H1 (cell line): Measurements from ENCODE around the gene FGD5. TPM values are rescaled to one million over a fixed set of nuclear protein-coding genes. Genes with fewer than 3 reads are reported as not detected.

ENCODE experiments used
- CTCF ChIA-PET: fragments of 300-600 bp; sonication (Branson Sonifier 250); formaldehyde crosslinking; loops from one replicate; lab custom pipeline; 2021; ENCODE audit not compliant: partially characterized antibody; lab: Charles Lee
- POLR2A ChIA-PET: fragments of 300-600 bp; sonication (Branson Sonifier 250); formaldehyde crosslinking; loops from one replicate; lab custom pipeline; 2021; ENCODE audit warnings: inconsistent platforms; ENCODE audit not compliant: partially characterized antibody; lab: Charles Lee
- DNase-seq, 2 experiments: peaks; one replicate each; pipeline versions ENCODE4 v3.0.0 to v3.0.0-alpha.2; 2010 to 2022; ENCODE audit warnings: low spot score in 2 of 2, low read depth in 1 of 2, mixed read lengths in 1 of 2
- FAIRE-seq: peaks from 2 replicates; lab custom pipeline; 2011; peaks lifted over from hg19 to GRCh38; lab: Jason Lieb, UNC
- H2AFZ ChIP-seq: 2 replicates; pipeline ENCODE4 v1.8.1; 2012; ENCODE audit warnings: low read length, inconsistent platforms
- H2AK5ac ChIP-seq: 2 replicates; pipeline ENCODE4 v1.6.1; 2013; ENCODE audit warnings: low read depth, low read length
- H2BK120ac ChIP-seq: replicated peaks from 2 replicates; pipeline ENCODE3; 2013; ENCODE audit warnings: low read depth, low read length, inconsistent platforms
- H2BK12ac ChIP-seq: 2 replicates; pipeline ENCODE4 v1.6.1; 2013; ENCODE audit warnings: low read depth, low read length
- H2BK15ac ChIP-seq: 2 replicates; pipeline ENCODE4 v1.6.1; 2013; ENCODE audit warnings: low read length
- H2BK20ac ChIP-seq: 2 replicates; pipeline ENCODE4 v1.6.1; 2013; ENCODE audit warnings: low read length
- H2BK5ac ChIP-seq: 2 replicates; pipeline ENCODE4 v1.6.1; 2013; ENCODE audit warnings: low read depth, low read length
- H3K14ac ChIP-seq: 2 replicates; pipeline ENCODE4 v1.6.1; 2013; ENCODE audit warnings: inconsistent platforms; ENCODE audit not compliant: insufficient read length
- H3K18ac ChIP-seq: 2 replicates; pipeline ENCODE4 v1.6.1; 2013; ENCODE audit warnings: low read length; ENCODE audit errors: extremely low read depth
- H3K23ac ChIP-seq: 2 replicates; pipeline ENCODE4 v1.6.1; 2013; ENCODE audit warnings: inconsistent platforms; ENCODE audit not compliant: insufficient read length
- H3K23me2 ChIP-seq: 2 replicates; pipeline ENCODE4 v1.6.1; 2013; ENCODE audit warnings: low read depth, low read length
- H3K27ac ChIP-seq: 2 replicates; pipeline ENCODE4 v1.6.1; 2011; ENCODE audit warnings: low read depth, low read length, inconsistent platforms
- H3K27me3 ChIP-seq, 4 experiments: replicated peaks in 1 of 4; 1 replicate in 1 of 4; 2 replicates in 3 of 4; pipeline versions ENCODE4 v1.6.1 to v1.8.1; 2011 to 2013; ENCODE audit warnings: low read length in 3 of 4, mild to moderate bottlenecking in 3 of 4, inconsistent platforms in 2 of 4, mixed read lengths in 2 of 4, moderate library complexity in 1 of 4; ENCODE audit not compliant: control insufficient read depth in 3 of 4, insufficient read depth in 3 of 4; ENCODE audit errors: extremely low read depth in 1 of 4
- H3K36me3 ChIP-seq, 4 experiments: 2 replicates each; pipeline versions ENCODE4 v1.6.1 to v1.8.1; 2011 to 2013; ENCODE audit warnings: mild to moderate bottlenecking in 4 of 4, low read length in 3 of 4, moderate library complexity in 2 of 4, control low read depth in 1 of 4, inconsistent platforms in 1 of 4; ENCODE audit not compliant: insufficient read depth in 4 of 4, control insufficient read depth in 2 of 4
- H3K4ac ChIP-seq: replicated peaks from 2 replicates; pipeline ENCODE3; 2013; ENCODE audit warnings: low read length, low read depth, mixed read lengths, inconsistent platforms; ENCODE audit not compliant: insufficient read length
- H3K4me1 ChIP-seq, 4 experiments: replicated peaks in 1 of 4; 1 replicate in 1 of 4; 2 replicates in 3 of 4; pipeline versions ENCODE4 v1.6.1 to v1.8.1; 2011 to 2013; ENCODE audit warnings: low read length in 3 of 4, inconsistent platforms in 2 of 4, mixed read lengths in 1 of 4; ENCODE audit not compliant: insufficient read depth in 4 of 4, control insufficient read depth in 3 of 4
- H3K4me2 ChIP-seq, 2 experiments: 2 replicates each; pipeline versions ENCODE4 v1.6.1 to v1.8.1; 2011 to 2013; ENCODE audit warnings: low read depth in 2 of 2, low read length in 2 of 2, control low read depth in 1 of 2, inconsistent platforms in 1 of 2, mild to moderate bottlenecking in 1 of 2; ENCODE audit not compliant: insufficient read depth in 1 of 2
- H3K4me3 ChIP-seq, 4 experiments: fragments of 200-600, 300-600 bp in 1 of 4; sonication (generic), shearing (Covaris generic), sonication (Bioruptor Twin) in 1 of 4; 2 replicates each; pipeline versions ENCODE4 v1.5.1 to v1.8.1; 2011 to 2016; ENCODE audit warnings: low read length in 4 of 4, low read depth in 3 of 4, control low read depth in 2 of 4, inconsistent platforms in 2 of 4, mild to moderate bottlenecking in 2 of 4, mixed read lengths in 1 of 4, moderate library complexity in 1 of 4; ENCODE audit not compliant: insufficient read depth in 2 of 4; ENCODE audit errors: extremely low read depth in 1 of 4
- H3K56ac ChIP-seq: replicated peaks from 2 replicates; pipeline ENCODE3; 2013; ENCODE audit warnings: low read depth, mild to moderate bottlenecking, mixed read lengths, low read length, inconsistent platforms; ENCODE audit not compliant: insufficient read length
- H3K79me1 ChIP-seq: 2 replicates; pipeline ENCODE4 v1.6.1; 2013; ENCODE audit warnings: low read depth, low read length, control low read depth
- H3K79me2 ChIP-seq, 2 experiments: 2 replicates each; pipeline versions ENCODE4 v1.6.1 to v1.8.1; 2012 to 2013; ENCODE audit warnings: low read length in 2 of 2, mild to moderate bottlenecking in 2 of 2, inconsistent platforms in 1 of 2; ENCODE audit not compliant: insufficient read depth in 2 of 2, control insufficient read depth in 1 of 2
- H3K9ac ChIP-seq, 4 experiments: replicated peaks in 1 of 4; 1 replicate in 1 of 4; 2 replicates in 3 of 4; pipeline versions ENCODE4 v1.6.1 to v1.8.1; 2011 to 2013; ENCODE audit warnings: low read depth in 3 of 4, low read length in 3 of 4, control low read depth in 2 of 4, mild to moderate bottlenecking in 2 of 4, moderate library complexity in 2 of 4, inconsistent platforms in 1 of 4; ENCODE audit errors: extremely low read depth in 1 of 4
- H3K9me3 ChIP-seq, 2 experiments: 2 replicates each; pipeline versions ENCODE4 v1.6.1 to v1.8.1; 2012 to 2013; ENCODE audit warnings: mild to moderate bottlenecking in 2 of 2, moderate library complexity in 2 of 2, control low read depth in 1 of 2, inconsistent platforms in 1 of 2, low read depth in 1 of 2, low read length in 1 of 2, mixed read lengths in 1 of 2; ENCODE audit not compliant: insufficient read depth in 2 of 2
- H4K20me1 ChIP-seq, 2 experiments: replicated peaks in 1 of 2; 2 replicates each; pipeline versions ENCODE3 to v1.8.1; 2011 to 2013; ENCODE audit warnings: inconsistent platforms in 2 of 2, low read length in 2 of 2, mild to moderate bottlenecking in 1 of 2; ENCODE audit not compliant: insufficient read depth in 2 of 2, control insufficient read depth in 1 of 2
- H4K5ac ChIP-seq: 2 replicates; pipeline ENCODE4 v1.6.1; 2013; ENCODE audit warnings: low read length, low read depth, mixed read lengths, inconsistent platforms; ENCODE audit not compliant: insufficient read length
- H4K8ac ChIP-seq: 2 replicates; pipeline ENCODE4 v1.8.0; 2013; ENCODE audit warnings: mild to moderate bottlenecking, moderate library complexity, low read length, inconsistent platforms; ENCODE audit not compliant: insufficient read depth; ENCODE audit errors: extremely low read depth
- H4K91ac ChIP-seq: replicated peaks from 2 replicates; pipeline ENCODE3; 2013; ENCODE audit warnings: low read length, mixed read lengths, inconsistent platforms; ENCODE audit not compliant: insufficient read length
- CBX8 ChIP-seq: fragments of 300-800, 300-1000 bp; sonication (generic); IDR thresholded peaks from 2 replicates; pipeline ENCODE4 v1.7.1; 2016; ENCODE audit warnings: low read depth, low read length, borderline replicate concordance
- E2F6 ChIP-seq: IDR thresholded peaks from 2 replicates; pipeline ENCODE4 v1.6.1; 2012; ENCODE audit warnings: inconsistent platforms
- JUN ChIP-seq: IDR thresholded peaks from 2 replicates; pipeline ENCODE4 v1.6.1; 2011; ENCODE audit warnings: low read depth, mild to moderate bottlenecking, improper control_type of control experiment, low read length
- RAD21 ChIP-seq, 2 experiments: IDR thresholded peaks in 1 of 2; conservative IDR thresholded peaks in 1 of 2; 2 replicates each; pipeline ENCODE4 v1.6.1; 2011; ENCODE audit warnings: low read depth in 2 of 2, low read length in 2 of 2, improper control_type of control experiment in 1 of 2, inconsistent platforms in 1 of 2, mild to moderate bottlenecking in 1 of 2, moderate library complexity in 1 of 2
- RNF2 ChIP-seq: fragments of 200-900, 300-1000 bp; sonication (generic); IDR thresholded peaks from 2 replicates; pipeline ENCODE4 v1.7.1; 2016; ENCODE audit warnings: borderline replicate concordance, low read depth, mild to moderate bottlenecking, antibody characterized with exemption, low read length; ENCODE audit not compliant: poor library complexity, severe bottlenecking; ENCODE audit errors: missing control alignments
- SAP30 ChIP-seq: fragments of 300-600 bp; sonication (generic); IDR thresholded peaks from 2 replicates; pipeline ENCODE4 v1.7.1; 2012; ENCODE audit warnings: low read length, moderate library complexity, mild to moderate bottlenecking, inconsistent platforms; ENCODE audit not compliant: insufficient read depth, insufficient replicate concordance
- SIX5 ChIP-seq: IDR thresholded peaks from 2 replicates; pipeline ENCODE4 v1.6.1; 2011; ENCODE audit warnings: mild to moderate bottlenecking, low read depth, low read length
- WGBS, 2 experiments: shearing (Covaris generic) in 1 of 2; methylation state at CpG; one replicate each; pipeline versions ENCODE4 v1.1.6 to v1.1.7; 2013 to 2015; ENCODE audit warnings: low lambda C conversion rate in 2 of 2, mixed read lengths in 2 of 2, inconsistent platforms in 1 of 2, low coverage in 1 of 2, missing lambda C conversion rate in 1 of 2; ENCODE audit not compliant: insufficient replicate concordance in 2 of 2, insufficient coverage in 1 of 2, insufficient read length in 1 of 2; ENCODE audit errors: extremely low coverage in 1 of 2, missing lambda C conversion rate in 1 of 2; 5-methylcytosine and 5-hydroxymethylcytosine counted together
- polyA plus RNA-seq, 7 experiments: library from polyadenylated mRNA; depleted of rRNA in 3 of 7; stranded (reverse) in 5 of 7; unstranded in 2 of 7; fragments of >200 nt in 5 of 7; fragments of 200-250 nt in 2 of 7; gene quantifications; 1 replicate in 5 of 7; 2 replicates in 1 of 7; 4 replicates in 1 of 7; pipeline versions ENCODE4 v1.2.1 to v1.2.3, GENCODE V29; 2011 to 2013; ENCODE audit warnings: missing spikeins in 2 of 7, mixed read lengths in 2 of 7
- total RNA-seq: library from RNA; stranded (reverse); fragmentation: NEBNext Ultra II Directional; extraction: Animal tissue kit (Norgen Biotek cat#: 25700); gene quantifications from 2 replicates; pipeline ENCODE4 v1.2.1, GENCODE V29; 2021

The FGD5 gene
- total and polyA plus RNA-seq, 2 of the 8 experiments (the other 6 are each of a cell fraction or from before 2014, with no cell fraction given), result 4.7 to 14.3 TPM

- no peak overlapping the region for H2AK5ac ChIP-seq
- TF ChIP-seq CBX8, result no peak
- no peak for TF ChIP-seq RNF2
- no peak for TF ChIP-seq E2F6
- no peak for TF ChIP-seq RAD21 (IDR thresholded peaks at IDR 0.05 in 1 of 2, conservative IDR thresholded peaks at IDR 0.05 in 1 of 2; ENCODE audit: low read depth in 2 of 2, low read length in 2 of 2)
- TF ChIP-seq JUN, result no peak
- no peak for TF ChIP-seq SAP30
- no peak for TF ChIP-seq SIX5
Observed at GRCh38 chr3:14795996-14796395, 22.8 kb upstream of the FGD5 start.

More at GRCh38 chr3:14795996-14796395, 22.8 kb upstream of the FGD5 start:
- Histone ChIP-seq H2BK20ac (no peak overlapping the region), H3K23ac (no peak overlapping the region), H2BK12ac (no peak overlapping the region), H3K4ac (no peak overlapping the region), H4K5ac (no peak overlapping the region), H4K91ac (no peak overlapping the region), H3K9me3 (no peaks in the 10 kb centered on the region), H3K23me2 (no peaks in the 10 kb centered on the region), H3K9ac (no peak overlapping the region; a peak in 1 of 7 replicates), H2BK5ac (no peak overlapping the region), H3K4me2 (no peak overlapping the region), H3K27me3 (no peaks in the 10 kb centered on the region; a peak in 1 of 7 replicates), H3K27ac (no peak overlapping the region), H3K18ac (no peak overlapping the region), H3K36me3 (no peaks in the 10 kb centered on the region), H3K4me1 (peaks cover 0 to 8% (median 2%) of the 10 kb centered on the region in 4 experiments; a peak in 5 of 7 replicates), H3K14ac (no peak overlapping the region), H2AFZ (0 out of 2 replicates have a peak overlapping the region, but pooled peaks have one; percentile 51), H3K56ac (no peak overlapping the region), H4K20me1 (no peaks in the 10 kb centered on the region), H4K8ac (no peak overlapping the region), H3K4me3 (no peak overlapping the region), H2BK120ac (no peak overlapping the region), H3K79me1 (no peaks in the 10 kb centered on the region), H2BK15ac (no peak overlapping the region), H3K79me2 (no peaks in the 10 kb centered on the region)
- ChIA-PET POLR2A (interaction anchor here (1.4 kb wide), 1 partner anchor 20 kb away, joined by 3 read pairs; no protein-coding TSS in a partner anchor), CTCF (interaction anchor here (1.1 to 12.7 kb wide), 7 partner anchors 8 to 122 kb away, joined by 3 to 308 read pairs (median 14); no protein-coding TSS in a partner anchor)
- 92% methylated on average over 2 of the region's 2 CpGs; no CpG with 5 or more reads in 1 of the 2 experiments for WGBS, 2 experiments
- DNase-seq, result no peak
- FAIRE-seq, result no peak
